Posterior vena cava (tissue), 2 donors: ENCODE data around the gene BSG. TPM values are rescaled to one million over a fixed set of nuclear protein-coding genes. Genes with fewer than 3 reads are reported as not detected.
"Not testable (repeated sequence)": the region's sequence is repeated elsewhere in the genome, so short reads cannot be mapped to it uniquely, and the experiment has no call there.

Source experiments
- DNase-seq: peaks from one replicate; pipeline ENCODE4 v3.0.0-alpha.2; 2020; ENCODE audit warnings: low spot score
- intact Hi-C, 2 donors: fragments of 100-400 bp; cut with DNase I; formaldehyde crosslinking; loops; one replicate each; pipeline versions ENCODE4 v1.14.1 to v1.14.2; 2022 to 2023
- total RNA-seq, 2 donors: library from RNA; stranded (reverse); fragmentation: NEBNext Ultra II Directional; extraction: Animal tissue kit (Norgen Biotek cat#: 25700); gene quantifications; one replicate each; pipeline ENCODE4 v1.2.1, GENCODE V29; 2021
- donor health status: DM: yes; HTN: yes; CAD: no.
- donor health status: DM: yes; HTN: yes; CAD: no.

BSG gene
- total RNA-seq, 2 donors from 2014 or later, result 288 to 300 TPM

GRCh38 chr19:611481-611868 lies 39.1 kb downstream of the BSG start:
- intact Hi-C loops, result no loop called here
- DNase-seq, result no peak

- intact Hi-C loops, result no loop called here
- DNase-seq, result peak; percentile 72
These were observed 40.5 kb downstream of the BSG start for GRCh38 chr19:612941-613340.

DNA sequence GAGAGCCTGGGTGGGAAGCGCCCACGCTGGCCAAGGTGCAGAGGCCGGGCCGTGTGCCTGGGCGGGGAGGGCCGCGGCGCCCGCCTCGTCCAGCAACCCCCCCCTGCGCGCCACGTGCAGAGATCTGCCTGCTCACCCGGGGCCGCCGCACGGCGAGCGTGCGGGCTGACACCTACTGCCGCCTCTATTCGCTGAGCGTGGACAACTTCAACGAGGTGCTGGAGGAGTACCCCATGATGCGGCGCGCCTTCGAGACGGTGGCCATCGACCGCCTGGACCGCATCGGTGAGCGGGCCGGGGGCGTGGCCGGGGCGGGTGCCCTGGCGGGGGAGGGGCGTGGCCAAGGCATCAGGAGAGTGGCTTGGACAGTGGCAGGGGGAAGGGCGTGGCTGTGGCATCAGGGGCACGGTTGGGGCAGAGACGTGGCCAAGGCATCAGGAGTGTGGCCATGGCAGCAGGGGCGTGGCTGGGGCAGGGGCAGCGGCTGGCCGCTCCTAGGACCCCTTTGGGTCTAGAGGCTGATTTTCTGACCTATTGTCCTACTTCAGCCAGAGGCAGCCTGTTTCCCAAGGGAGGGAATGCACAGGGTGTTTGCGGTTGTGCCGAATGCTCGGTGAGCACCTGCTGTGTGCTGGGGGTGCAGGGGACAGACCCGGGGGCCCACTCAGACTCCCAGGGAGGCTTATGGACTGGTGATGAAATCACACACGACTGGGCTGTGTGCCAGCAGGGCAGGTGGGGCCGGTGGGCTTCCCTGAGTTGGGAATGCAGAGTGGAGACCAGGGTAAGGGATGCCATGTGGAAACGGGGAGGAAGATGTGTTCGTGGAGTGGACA lies 41.6 kb downstream of the BSG start:
- intact Hi-C loops, result no loop called here
- DNase-seq, result peak; percentile 79

GRCh38 chr19:615619-616018 lies 43.2 kb downstream of the BSG start:
- DNase-seq, result no peak
- intact Hi-C loops, result no loop called here

DNA sequence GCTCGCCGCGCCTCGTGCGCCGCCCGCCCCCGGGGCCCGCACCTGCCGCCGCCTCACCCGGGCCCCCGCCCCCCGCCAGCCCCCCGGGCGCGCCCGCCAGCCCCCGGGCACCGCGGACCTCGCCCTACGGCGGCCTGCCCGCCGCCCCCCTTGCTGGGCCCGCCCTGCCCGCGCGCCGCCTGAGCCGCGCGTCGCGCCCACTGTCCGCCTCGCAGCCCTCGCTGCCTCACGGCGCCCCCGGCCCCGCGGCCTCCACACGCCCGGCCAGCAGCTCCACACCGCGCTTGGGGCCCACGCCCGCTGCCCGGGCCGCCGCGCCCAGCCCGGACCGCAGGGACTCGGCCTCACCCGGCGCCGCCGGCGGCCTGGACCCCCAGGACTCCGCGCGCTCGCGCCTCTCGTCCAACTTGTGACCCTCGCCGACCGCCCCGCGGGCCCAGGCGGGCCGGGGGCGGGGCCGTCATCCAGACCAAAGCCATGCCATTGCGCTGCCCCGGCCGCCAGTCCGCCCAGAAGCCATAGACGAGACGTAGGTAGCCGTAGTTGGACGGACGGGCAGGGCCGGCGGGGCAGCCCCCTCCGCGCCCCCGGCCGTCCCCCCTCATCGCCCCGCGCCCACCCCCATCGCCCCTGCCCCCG lies 43.8 kb downstream of the BSG start:
- intact Hi-C loops, result no loop called here
- DNase-seq, result no peak

DNA sequence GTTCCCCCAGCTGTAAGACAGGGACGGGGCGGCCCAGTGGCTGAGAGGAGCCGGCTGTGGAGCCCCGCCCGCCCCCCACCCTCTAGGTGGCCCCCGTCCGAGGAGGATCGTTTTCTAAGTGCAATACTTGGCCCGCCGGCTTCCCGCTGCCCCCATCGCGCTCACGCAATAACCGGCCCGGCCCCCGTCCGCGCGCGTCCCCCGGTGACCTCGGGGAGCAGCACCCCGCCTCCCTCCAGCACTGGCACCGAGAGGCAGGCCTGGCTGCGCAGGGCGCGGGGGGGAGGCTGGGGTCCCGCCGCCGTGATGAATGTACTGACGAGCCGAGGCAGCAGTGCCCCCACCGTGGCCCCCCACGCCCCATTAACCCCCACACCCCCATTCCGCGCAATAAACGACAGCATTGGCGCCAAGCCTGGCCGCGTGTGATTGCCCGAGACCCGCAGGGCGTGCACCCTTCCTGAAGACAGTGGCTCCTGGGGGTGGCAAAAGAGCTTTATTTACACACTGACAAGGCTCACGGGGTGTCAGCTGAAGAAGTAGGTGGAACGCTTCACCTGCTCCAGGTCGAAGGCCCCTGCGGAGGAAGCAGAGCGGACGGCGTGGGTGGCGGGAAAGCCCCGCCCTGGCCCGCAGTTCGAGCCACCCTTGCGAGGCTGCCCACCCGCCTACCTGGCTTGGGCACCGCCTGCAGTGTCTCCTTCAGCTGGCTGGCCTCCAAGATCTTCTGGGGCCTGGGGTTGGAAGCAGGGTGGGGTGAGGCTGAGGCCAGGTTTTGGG lies 44.5 kb downstream of the BSG start:
- no peak for DNase-seq
- intact Hi-C loops, result no loop called here

DNA sequence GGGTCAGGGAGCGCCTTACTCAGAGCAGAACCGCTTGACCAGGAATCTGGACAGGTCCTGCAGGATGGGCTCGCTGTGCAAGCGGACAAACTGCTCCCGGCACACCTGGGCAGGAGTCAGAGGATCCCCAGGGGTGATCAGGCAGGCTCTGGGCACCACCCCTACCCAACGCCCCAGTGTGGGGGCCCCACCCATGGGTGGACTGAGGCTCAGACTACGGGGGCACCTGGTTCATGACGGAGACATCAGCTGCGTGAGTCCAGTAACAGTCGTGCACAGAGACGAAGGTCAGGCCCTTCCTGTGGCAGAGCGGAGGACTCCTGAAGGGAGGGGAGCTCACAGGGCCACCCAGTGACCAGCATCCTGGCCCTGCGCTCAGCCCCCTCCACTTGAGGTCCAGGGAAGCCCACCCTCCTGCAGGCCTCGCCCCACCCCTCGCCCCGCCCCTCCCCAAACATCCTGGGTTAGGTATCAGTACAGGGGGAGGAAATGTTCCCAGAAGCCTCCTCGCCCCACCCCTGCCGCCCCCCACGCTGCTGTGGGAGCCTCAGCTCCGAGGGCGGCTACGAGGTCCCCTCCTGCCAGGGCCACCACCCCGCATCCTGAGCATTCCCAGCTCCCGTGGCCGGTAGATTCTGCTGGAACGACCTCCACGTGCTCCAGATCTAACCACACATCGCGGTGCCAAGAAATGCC lies 45.3 kb downstream of the BSG start:
- no peak for DNase-seq
- intact Hi-C loops, result no loop called here

- DNase-seq, result no peak
- intact Hi-C loops, result no loop called here
These were observed 45.8 kb downstream of the BSG start for GRCh38 chr19:618247-618619.

DNA sequence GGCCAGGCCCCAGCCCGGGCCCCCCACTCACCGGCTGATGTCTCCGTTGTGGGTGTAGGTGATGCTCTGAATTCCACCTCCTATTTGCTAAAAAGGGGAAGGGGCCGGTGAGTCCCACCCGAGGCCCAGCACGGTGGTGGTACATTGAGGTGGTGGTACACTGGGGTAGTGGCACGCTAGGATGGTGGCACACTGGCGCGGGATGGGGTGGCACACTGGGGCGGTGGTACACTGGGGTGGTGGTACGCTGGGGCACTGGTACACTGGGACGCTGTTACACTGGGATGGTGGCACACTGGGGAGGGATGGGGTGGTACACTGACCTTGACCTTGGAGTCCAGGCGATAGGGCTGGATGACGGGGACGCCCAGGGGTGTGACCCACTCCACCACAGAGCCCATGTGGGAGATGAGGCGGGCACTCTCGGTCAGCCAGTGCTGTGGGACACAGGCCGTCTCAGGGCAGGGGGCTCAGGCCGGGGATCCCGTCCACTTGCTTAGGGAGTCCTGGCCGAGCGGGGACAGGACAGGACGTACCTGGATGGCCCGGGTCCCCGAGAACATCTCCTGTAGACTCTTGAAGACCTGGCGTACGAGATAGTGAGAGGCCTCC lies 46.4 kb downstream of the BSG start:
- intact Hi-C loops, result no loop called here
- DNase-seq, result peak; percentile 75

- no peak for DNase-seq
- intact Hi-C loops, result no loop called here
These were observed 47.0 kb downstream of the BSG start for GRCh38 chr19:619286-620002.

DNA sequence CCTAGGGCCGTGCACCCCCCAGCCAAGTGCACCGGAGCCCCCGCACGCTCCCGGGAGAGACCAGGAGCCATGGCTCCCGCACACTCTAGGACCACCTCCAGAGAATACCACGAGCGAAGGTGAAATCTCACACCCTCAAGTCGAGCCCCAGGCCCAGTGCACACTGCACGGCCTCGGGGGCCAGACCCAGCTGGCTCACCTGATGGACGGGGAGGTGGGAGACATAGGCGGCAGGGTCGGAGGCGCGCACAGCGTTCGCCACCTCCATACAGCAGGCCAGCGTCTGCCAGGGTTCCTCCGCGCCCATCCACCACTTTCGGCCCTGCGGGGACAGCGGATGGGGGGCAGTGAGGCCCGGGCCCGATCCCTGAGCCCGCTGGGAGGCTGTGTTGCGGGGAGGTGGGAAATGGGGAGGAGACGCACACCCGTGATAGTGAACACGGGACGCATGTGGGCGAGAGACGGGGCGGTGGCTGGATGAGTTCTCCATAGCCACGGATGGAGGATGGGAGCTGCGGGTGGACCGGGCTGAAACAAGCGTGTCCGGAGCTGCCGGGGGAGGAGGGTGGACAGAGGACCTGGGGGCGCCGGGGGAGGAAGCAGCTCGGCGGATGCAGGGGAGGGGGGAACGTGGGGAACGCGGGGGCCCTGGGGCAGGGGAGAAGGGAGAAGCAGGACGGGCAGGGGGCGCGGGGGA lies 47.9 kb downstream of the BSG start:
- peak; percentile 78 for DNase-seq
- intact Hi-C loops, result no loop called here

GRCh38 chr19:621191-621590 lies 48.8 kb downstream of the BSG start:
- DNase-seq, intact Hi-C loops: not testable (repeated sequence)

DNA sequence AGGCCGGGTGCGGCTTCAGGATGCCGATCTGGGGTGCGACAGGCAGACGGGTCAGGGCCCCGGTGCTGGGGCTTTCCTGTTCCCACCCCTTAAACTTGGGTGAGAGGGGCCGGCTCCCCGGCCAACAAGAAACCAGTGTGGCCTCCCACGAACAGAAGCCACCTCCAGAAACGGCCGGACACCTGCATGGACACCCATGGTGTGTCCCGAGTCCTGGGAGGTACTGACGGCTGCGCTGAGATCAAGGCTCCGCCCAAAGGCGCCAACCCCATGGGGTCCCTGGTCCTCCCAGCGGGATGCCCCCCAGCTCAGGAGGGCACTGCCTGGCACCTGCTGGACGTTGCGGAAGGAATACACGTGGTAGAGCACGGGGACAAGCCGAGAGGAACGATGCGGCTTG lies 49.4 kb downstream of the BSG start:
- no peak for DNase-seq
- intact Hi-C loops, result no loop called here

DNA sequence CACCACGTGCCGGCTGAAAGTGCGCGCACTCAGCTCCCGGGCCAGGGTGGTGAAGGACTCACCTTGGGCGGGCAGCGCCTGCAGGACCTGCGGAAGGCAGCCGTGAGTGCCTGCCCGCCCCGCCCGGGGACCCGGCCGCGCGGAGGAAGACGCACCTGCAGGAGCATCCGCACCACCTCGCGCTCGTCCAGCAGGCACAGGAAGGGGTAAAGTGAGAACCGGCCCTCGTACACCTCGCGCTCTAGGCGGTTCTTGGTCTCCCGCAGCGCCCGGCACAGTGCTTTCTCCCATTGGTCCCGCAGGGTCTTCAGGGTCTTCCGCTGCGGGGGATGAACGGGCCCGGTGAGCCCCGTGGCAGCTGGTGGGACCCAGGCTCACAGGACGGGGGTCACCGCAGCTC lies 50.3 kb downstream of the BSG start:
- no peak for DNase-seq
- intact Hi-C loops, result no loop called here

DNA sequence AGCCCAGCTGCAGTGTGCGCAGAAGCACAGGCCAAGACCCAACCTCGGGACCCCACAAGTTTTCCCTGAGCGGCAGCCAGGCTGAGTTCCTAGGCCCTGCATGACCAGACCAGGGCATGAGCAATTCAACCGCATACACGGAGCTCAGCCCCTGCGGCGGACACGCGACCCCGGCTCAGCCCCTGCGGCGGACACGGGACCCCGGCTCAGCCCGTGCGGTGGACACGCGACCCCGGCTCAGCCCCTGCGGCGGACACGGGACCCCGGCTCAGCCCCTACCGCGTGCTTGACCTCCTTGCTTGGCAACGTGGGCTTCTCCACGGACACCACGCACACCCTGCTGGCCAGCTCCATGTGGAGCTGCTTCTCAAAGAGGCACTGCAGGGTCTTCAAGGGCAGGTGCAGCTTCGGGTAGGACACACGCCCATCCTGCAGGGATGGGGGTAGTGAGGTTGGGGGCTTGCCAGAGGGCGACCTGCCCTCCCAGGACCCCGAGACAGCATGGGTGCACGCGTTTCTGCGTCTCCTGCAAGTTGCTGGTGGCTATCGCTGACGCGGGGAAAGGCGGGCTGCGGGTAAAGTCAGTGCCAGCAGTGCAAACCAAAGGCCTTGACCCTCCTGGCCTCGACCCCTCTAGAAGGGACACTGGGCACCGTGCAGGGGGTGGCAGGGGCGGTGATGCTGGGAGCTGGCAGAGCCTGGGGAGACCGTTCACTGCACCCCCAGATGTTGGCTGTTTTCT lies 51.0 kb downstream of the BSG start:
- no peak for DNase-seq
- intact Hi-C loops, result no loop called here

DNA sequence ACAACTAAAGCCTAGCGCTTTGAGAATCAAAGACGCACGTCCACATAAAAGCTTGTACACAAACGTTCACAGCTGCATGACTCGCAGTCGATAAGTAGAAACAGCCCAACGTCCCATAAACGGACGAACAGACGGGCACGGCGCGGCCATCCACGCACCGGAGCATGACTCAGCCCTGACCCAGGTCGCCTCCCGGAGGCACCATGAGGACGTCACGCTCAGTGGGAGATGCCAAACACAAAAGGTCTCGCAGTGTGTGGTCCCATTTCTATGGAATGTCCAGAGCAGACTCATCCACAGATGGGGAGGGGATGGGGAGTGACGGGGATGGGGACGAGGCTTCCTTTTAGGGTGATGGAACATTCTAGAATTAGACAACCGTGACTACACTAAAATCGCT lies 51.6 kb downstream of the BSG start:
- intact Hi-C loops, result no loop called here
- no peak for DNase-seq

DNA sequence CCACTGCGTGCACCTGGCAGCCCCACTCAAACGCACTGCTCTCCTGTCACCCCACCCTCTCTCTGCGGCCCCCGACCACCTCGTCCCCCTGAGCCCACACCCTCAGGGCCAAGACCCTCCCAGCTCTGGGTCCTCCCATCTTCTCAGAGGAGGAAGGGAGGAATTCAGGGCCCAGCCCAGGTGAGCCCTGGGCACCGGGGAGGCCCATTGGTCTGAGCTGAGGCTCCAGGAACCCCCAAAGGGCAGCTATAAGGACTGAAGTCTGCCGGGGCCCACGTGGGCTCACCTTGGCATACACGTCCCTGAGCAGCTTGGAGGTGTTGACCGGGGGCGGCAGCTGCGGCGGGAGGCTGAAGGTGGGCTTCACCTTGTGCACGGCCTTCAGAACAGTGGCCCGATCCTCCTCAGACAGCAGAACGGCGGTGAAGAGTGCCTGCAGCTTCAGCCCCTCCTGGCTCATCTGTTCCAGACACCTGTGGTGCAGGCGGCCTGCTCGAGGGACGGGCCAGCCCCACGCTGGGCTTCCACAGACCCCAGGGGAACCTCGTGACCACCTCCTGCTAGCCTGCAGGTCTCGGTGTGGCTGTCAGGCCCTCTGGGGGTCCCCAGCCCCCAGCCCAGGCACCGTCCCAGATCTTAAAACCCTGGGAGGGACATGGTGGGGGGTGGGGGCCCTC lies 52.2 kb downstream of the BSG start:
- intact Hi-C loops, result no loop called here
- no peak for DNase-seq
